Fibroblast of lung (primary cell): Measurements from ENCODE around the gene SRCIN1.

Experiments
- CTCF ChIP-seq, 2 donors: IDR thresholded peaks in 1 of 2; conservative IDR thresholded peaks in 1 of 2; 1 replicate in 1 of 2; 2 replicates in 1 of 2; pipeline ENCODE4 v1.5.1; 2011 to 2012; ENCODE audit warnings: low read length in 2 of 2, control low read depth in 1 of 2, inconsistent platforms in 1 of 2, low read depth in 1 of 2, mild to moderate bottlenecking in 1 of 2
- EZH2 ChIP-seq: IDR thresholded peaks from 2 replicates; pipeline ENCODE4 v1.5.1; 2012; ENCODE audit warnings: low read length, control low read depth, mild to moderate bottlenecking; ENCODE audit errors: missing control alignments

- no peak for TF ChIP-seq CTCF (conservative IDR thresholded peaks at IDR 0.05 in 1 of 2, IDR thresholded peaks at IDR 0.05 in 1 of 2; ENCODE audit: low read depth in 1 of 2, low read length in 2 of 2)
- no peak for TF ChIP-seq EZH2
Measured at GRCh38 chr17:38547444-38547843, 58.3 kb downstream of the SRCIN1 start.
